IMR-90 (cell line): Measurements from ENCODE around the gene TEX35. TPM values are rescaled to one million over a fixed set of nuclear protein-coding genes. Genes with fewer than 3 reads are reported as not detected.

Experiments
- ATAC-seq: fragments of 200-7000 bp; cut with Tn5 transposase; 2 replicates; pipeline ENCODE4 v1.9.1; 2020; ENCODE audit warnings: low read depth, mild to moderate bottlenecking, moderate library complexity
- BruUV-seq: library from RNA; stranded (reverse); fragments of 400-500 nt; replicated peaks from 2 replicates; lab custom pipeline; 2021; lab: Mats Ljungman, UMichigan
- CTCF ChIA-PET: fragments of 300-600 bp; formaldehyde crosslinking; extraction: SDS; loops from one replicate; lab custom pipeline; 2021; ENCODE audit warnings: antibody characterized with exemption; lab: Yijun Ruan, JAX
- POLR2A ChIA-PET: fragments of 300-600 bp; sonication (Branson Sonifier 250); formaldehyde crosslinking; loops from one replicate; lab custom pipeline; 2022; ENCODE audit warnings: antibody characterized with exemption; ENCODE audit not compliant: unreplicated experiment; lab: Charles Lee
- DNase-seq: peaks from one replicate; pipeline ENCODE4 v3.0.0; 2013
- H2AFZ ChIP-seq: replicated peaks from 2 replicates; pipeline ENCODE3; 2013; ENCODE audit warnings: low read length, mild to moderate bottlenecking; ENCODE audit not compliant: poor library complexity
- H2AK5ac ChIP-seq: 2 replicates; pipeline ENCODE4 v1.6.1; 2013; ENCODE audit warnings: low read depth, low read length, inconsistent platforms
- H2AK9ac ChIP-seq: replicated peaks from 2 replicates; pipeline ENCODE3; 2013; ENCODE audit warnings: mild to moderate bottlenecking, low read depth, low read length, moderate library complexity; ENCODE audit not compliant: poor library complexity
- H2BK120ac ChIP-seq: 2 replicates; pipeline ENCODE4 v1.6.1; 2013; ENCODE audit warnings: low read depth, low read length, inconsistent platforms
- H2BK15ac ChIP-seq: 3 replicates; pipeline ENCODE4 v1.6.1; 2013; ENCODE audit warnings: low read depth, low read length, inconsistent platforms
- H2BK20ac ChIP-seq: 2 replicates; pipeline ENCODE4 v1.6.1; 2013; ENCODE audit warnings: low read depth, mild to moderate bottlenecking, inconsistent platforms, low read length, moderate library complexity
- H2BK5ac ChIP-seq: 2 replicates; pipeline ENCODE4 v1.6.1; 2013; ENCODE audit warnings: mild to moderate bottlenecking, low read depth, low read length, inconsistent platforms; ENCODE audit not compliant: poor library complexity, severe bottlenecking
- H3K14ac ChIP-seq: replicated peaks from 2 replicates; pipeline ENCODE4 v1.6.1; 2013; ENCODE audit warnings: low read depth, low read length, inconsistent platforms
- H3K18ac ChIP-seq: 2 replicates; pipeline ENCODE4 v1.6.1; 2013; ENCODE audit warnings: low read depth, low read length, control low read depth
- H3K23ac ChIP-seq: 2 replicates; pipeline ENCODE4 v1.6.1; 2013; ENCODE audit warnings: low read depth, low read length, inconsistent platforms
- H3K27ac ChIP-seq: 2 replicates; pipeline ENCODE4 v1.5.1; 2013; ENCODE audit warnings: mild to moderate bottlenecking, control low read depth, low read length; ENCODE audit not compliant: insufficient read depth
- H3K27me3 ChIP-seq: 2 replicates; pipeline ENCODE4 v1.6.1; 2013; ENCODE audit warnings: low read length; ENCODE audit not compliant: control insufficient read depth, insufficient read depth
- H3K36me3 ChIP-seq: 2 replicates; pipeline ENCODE4 v1.6.1; 2013; ENCODE audit warnings: low read length, mixed read lengths; ENCODE audit not compliant: control insufficient read depth, insufficient read depth
- H3K4ac ChIP-seq: 2 replicates; pipeline ENCODE4 v1.6.1; 2013; ENCODE audit warnings: low read depth, low read length, inconsistent platforms
- H3K4me1 ChIP-seq: 2 replicates; pipeline ENCODE4 v1.6.1; 2013; ENCODE audit warnings: low read length, mixed read lengths; ENCODE audit not compliant: control insufficient read depth, insufficient read depth
- H3K4me2 ChIP-seq: 2 replicates; pipeline ENCODE4 v1.6.1; 2013; ENCODE audit warnings: low read depth, mild to moderate bottlenecking, control low read depth, low read length, moderate library complexity
- H3K4me3 ChIP-seq: 2 replicates; pipeline ENCODE4 v1.5.1; 2013; ENCODE audit warnings: low read depth, mild to moderate bottlenecking, control low read depth, low read length, moderate library complexity; ENCODE audit not compliant: insufficient read depth
- H3K56ac ChIP-seq: 2 replicates; pipeline ENCODE4 v1.6.1; 2013; ENCODE audit warnings: low read length, inconsistent platforms; ENCODE audit not compliant: insufficient read depth; ENCODE audit errors: extremely low read depth
- H3K79me1 ChIP-seq, 2 experiments: 2 replicates each; pipeline ENCODE4 v1.6.1; 2013; ENCODE audit warnings: low read length in 2 of 2, inconsistent platforms in 1 of 2, low read depth in 1 of 2
- H3K9ac ChIP-seq: 2 replicates; pipeline ENCODE4 v1.6.1; 2013; ENCODE audit warnings: low read depth, low read length, control low read depth
- H3K9me1 ChIP-seq: 2 replicates; pipeline ENCODE4 v1.6.1; 2013; ENCODE audit warnings: low read length, inconsistent platforms; ENCODE audit not compliant: insufficient read depth
- H3K9me3 ChIP-seq: 2 replicates; pipeline ENCODE4 v1.6.1; 2013; ENCODE audit warnings: low read length; ENCODE audit not compliant: control insufficient read depth, insufficient read depth
- H4K20me1 ChIP-seq: 2 replicates; pipeline ENCODE4 v1.6.1; 2013; ENCODE audit warnings: low read length, inconsistent platforms; ENCODE audit not compliant: insufficient read depth
- H4K5ac ChIP-seq: 2 replicates; pipeline ENCODE4 v1.6.1; 2013; ENCODE audit warnings: mild to moderate bottlenecking, low read depth, low read length, control low read depth
- H4K8ac ChIP-seq, 2 experiments: 2 replicates each; pipeline ENCODE4 v1.6.1; 2013; ENCODE audit warnings: low read depth in 2 of 2, low read length in 2 of 2, control low read depth in 1 of 2, inconsistent platforms in 1 of 2
- H4K91ac ChIP-seq: 2 replicates; pipeline ENCODE4 v1.6.1; 2013; ENCODE audit warnings: low read depth, low read length, inconsistent platforms; ENCODE audit not compliant: insufficient read depth
- BHLHE40 ChIP-seq: fragments of 150-350 bp; IDR thresholded peaks from 2 replicates; pipeline ENCODE4 v1.6.1; 2016; ENCODE audit warnings: mild to moderate bottlenecking, low read depth, low read length
- CEBPB ChIP-seq: IDR thresholded peaks from 2 replicates; pipeline ENCODE4 v1.6.1; 2012; ENCODE audit warnings: low read depth, low read length, improper control_type of control experiment
- CHD1 ChIP-seq: IDR thresholded peaks from 2 replicates; pipeline ENCODE4 v1.6.1; 2012; ENCODE audit warnings: low read depth, low read length, improper control_type of control experiment
- FOS ChIP-seq: fragments of 150-350 bp; IDR thresholded peaks from 2 replicates; pipeline ENCODE4 v1.6.1; 2016; ENCODE audit warnings: low read depth, low read length
- MAFK ChIP-seq: IDR thresholded peaks from 2 replicates; pipeline ENCODE4 v1.6.1; 2012; ENCODE audit warnings: low read depth, low read length, improper control_type of control experiment
- MXI1 ChIP-seq: IDR thresholded peaks from 2 replicates; pipeline ENCODE4 v1.6.1; 2012; ENCODE audit warnings: low read depth, mild to moderate bottlenecking, low read length, moderate library complexity, borderline replicate concordance
- POLR2A ChIP-seq: IDR thresholded peaks from 2 replicates; pipeline ENCODE4 v1.6.1; 2012; ENCODE audit warnings: mild to moderate bottlenecking, low read depth, low read length
- RAD21 ChIP-seq: IDR thresholded peaks from 2 replicates; pipeline ENCODE4 v1.6.1; 2012; ENCODE audit warnings: low read length, improper control_type of control experiment
- RCOR1 ChIP-seq: IDR thresholded peaks from 2 replicates; pipeline ENCODE4 v1.6.1; 2012; ENCODE audit warnings: mild to moderate bottlenecking, low read length, improper control_type of control experiment; ENCODE audit not compliant: insufficient replicate concordance
- WGBS, 2 experiments: methylation state at CpG; one replicate each; pipeline versions ENCODE4 v1.1.5 to v1.1.7; 2013; ENCODE audit warnings: missing lambda C conversion rate in 2 of 2; ENCODE audit not compliant: insufficient read length in 1 of 2; ENCODE audit errors: extremely low coverage in 2 of 2; 5-methylcytosine and 5-hydroxymethylcytosine counted together
- dilution Hi-C: fragments of 300-500 bp; cut with HindIII; formaldehyde crosslinking; loops from one replicate; pipeline ENCODE4 v1.14.3; 2018; ENCODE audit warnings: low sequenced_read_pairs; ENCODE audit not compliant: unreplicated experiment
- in situ Hi-C: fragments of 300-500 bp; cut with MboI; formaldehyde crosslinking; loops from 3 replicates; pipeline ENCODE4 v1.14.3; 2019; ENCODE audit warnings: low sequenced_read_pairs, inconsistent platforms, mixed read lengths
- intact Hi-C: fragments of 100-400 bp; cut with micrococcal nuclease; formaldehyde crosslinking; loops from 2 replicates; pipeline ENCODE4 v1.10.0; 2022
- polyA plus RNA-seq, 3 experiments: library from polyadenylated mRNA; depleted of rRNA; stranded (reverse); fragments of >200 nt; gene quantifications; 2 replicates each; pipeline ENCODE4 v1.2.3, GENCODE V29; 2012; ENCODE audit warnings: low replicate concordance in 1 of 3
- total RNA-seq: library from RNA; depleted of rRNA; stranded (reverse); fragments of >200 nt; gene quantifications from 2 replicates; pipeline ENCODE4 v1.2.3, GENCODE V29; 2012
- TF ChIP-seq, protein P1 (sequence below): fragments of 150-350 bp; IDR thresholded peaks from 2 replicates; pipeline ENCODE4 v1.6.1; 2017; ENCODE audit warnings: mild to moderate bottlenecking, antibody characterized with exemption, low read length, low read depth

TEX35 gene
- total and polyA plus RNA-seq, 2 of the 4 experiments (the other 2 are of a cell fraction) = 0.05 TPM; not detected in 1

DNA sequence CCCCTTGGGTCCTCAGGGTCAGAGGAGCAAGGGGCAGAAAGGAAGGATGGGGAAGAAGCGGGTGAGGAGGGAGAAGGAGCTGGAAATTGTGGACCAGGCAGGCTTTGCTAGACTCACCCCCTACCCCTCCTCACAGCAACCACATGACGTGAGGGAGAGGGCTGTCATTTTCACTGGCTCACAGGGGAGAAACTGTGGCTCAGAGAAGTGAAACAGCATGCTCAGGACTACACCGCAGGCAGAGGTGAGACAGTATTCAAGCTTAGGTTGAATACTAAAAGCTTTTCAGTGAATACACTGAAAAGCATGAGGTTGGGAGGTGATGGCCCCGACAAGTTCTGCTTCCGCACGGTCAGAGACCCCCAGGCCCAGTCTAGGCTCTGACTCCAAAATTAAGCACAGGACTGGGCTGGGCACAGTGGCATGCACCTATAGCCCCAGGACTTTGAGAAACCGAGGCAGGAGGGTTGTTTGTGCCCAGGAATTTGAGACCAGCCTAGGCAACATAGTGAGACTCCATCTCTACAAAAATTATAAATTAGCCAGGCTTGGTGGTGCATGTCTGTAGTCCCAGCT lies 14.9 kb upstream of the TEX35 start:
- Histone ChIP-seq H4K5ac (no peak overlapping the region), H3K18ac (no peak overlapping the region), H2BK20ac (no peak overlapping the region), H2AK9ac (no peak overlapping the region), H4K8ac (no peak overlapping the region), H2AK5ac (no peak overlapping the region), H4K20me1 (no peaks in the 10 kb centered on the region), H3K27ac (no peak overlapping the region), H3K36me3 (no peaks in the 10 kb centered on the region), H3K14ac (no peak overlapping the region), H3K9me3 (no peaks in the 10 kb centered on the region), H3K23ac (no peak overlapping the region), H3K4me1 (no peaks in the 10 kb centered on the region), H2AFZ (no peak overlapping the region), H3K4me2 (no peak overlapping the region), H2BK15ac (no peak overlapping the region), H3K9ac (no peak overlapping the region), H3K9me1 (peaks cover 4% of the 10 kb centered on the region; the same call in 1 of the 2 replicates), H3K27me3 (peaks cover 3% of the 10 kb centered on the region; the same call in 1 of the 2 replicates), H4K91ac (no peak overlapping the region), H2BK120ac (no peak overlapping the region), H3K4me3 (no peak overlapping the region), H3K79me1 (no peaks in the 10 kb centered on the region), H2BK5ac (no peak overlapping the region), H3K56ac (no peak overlapping the region), H3K4ac (no peak overlapping the region)
- no peak for ATAC-seq
- dilution Hi-C loops (no loop called here), intact Hi-C loops (loop anchor here (10.0 kb wide), 1 partner anchor 543 kb away; no protein-coding TSS in a partner anchor), in situ Hi-C loops (no loop called here)
- no peak for DNase-seq
- no CpG with 5 or more reads among the region's 7 CpGs for WGBS, 2 experiments
- TF ChIP-seq FOS = no peak
- TF ChIP-seq RAD21 = no peak
- no peak for TF ChIP-seq CHD1
- no peak for TF ChIP-seq RCOR1
- TF ChIP-seq MAFK = no peak
- TF ChIP-seq, protein P1, sequence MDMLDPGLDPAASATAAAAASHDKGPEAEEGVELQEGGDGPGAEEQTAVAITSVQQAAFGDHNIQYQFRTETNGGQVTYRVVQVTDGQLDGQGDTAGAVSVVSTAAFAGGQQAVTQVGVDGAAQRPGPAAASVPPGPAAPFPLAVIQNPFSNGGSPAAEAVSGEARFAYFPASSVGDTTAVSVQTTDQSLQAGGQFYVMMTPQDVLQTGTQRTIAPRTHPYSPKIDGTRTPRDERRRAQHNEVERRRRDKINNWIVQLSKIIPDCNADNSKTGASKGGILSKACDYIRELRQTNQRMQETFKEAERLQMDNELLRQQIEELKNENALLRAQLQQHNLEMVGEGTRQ = no peak
- TF ChIP-seq BHLHE40 = no peak
- TF ChIP-seq CEBPB = no peak
- TF ChIP-seq MXI1 = no peak
- no peak for TF ChIP-seq POLR2A
- ChIA-PET CTCF (no interaction called here), POLR2A (no interaction called here)
- no TSS peak for BruUV-seq
